Ovary (tissue), 3 donors: ENCODE results near the gene RCOR2.

Experiments used
- CTCF ChIP-seq, 3 donors: fragments of 450-650 bp in 2 of 3; fragments of 200-600 bp in 1 of 3; IDR thresholded peaks; one replicate each; pipeline versions ENCODE4 v1.5.1 to v1.8.0; 2016 to 2022; ENCODE audit warnings: antibody characterized with exemption in 3 of 3, mild to moderate bottlenecking in 1 of 3
- POLR2A ChIP-seq: fragments of 450-650 bp; IDR thresholded peaks from one replicate; pipeline ENCODE4 v1.6.1; 2017; ENCODE audit warnings: antibody characterized with exemption, mild to moderate bottlenecking, moderate library complexity
- donor health status: DM: no; HTN: no; CAD: no.

GRCh38 chr11:63867511-63867910, 49.5 kb downstream of the RCOR2 start:
- TF ChIP-seq CTCF (IDR thresholded peaks at IDR 0.05) (no peak), POLR2A (no peak)
